ENCODE results near the gene PIK3AP1. TPM values are rescaled to one million over a fixed set of nuclear protein-coding genes. Genes with fewer than 3 reads are reported as not detected.

PIK3AP1 gene
- total RNA-seq, 1 experiment from 2014 or later = 7.1 TPM

- Histone ChIP-seq H3K9ac (ENCODE audit: low read length) (no peak overlapping the region), H4K20me1 (ENCODE audit: insufficient read depth) (no peaks in the 10 kb centered on the region), H3K4me2 (ENCODE audit: low read length) (peak overlapping the region; percentile 99), H3K9me3 (ENCODE audit: control insufficient read depth in 1 of 2, insufficient read depth in 1 of 2, low read depth in 1 of 2, low read length in 2 of 2) (no peaks in the 10 kb centered on the region), H3K79me2 (ENCODE audit: insufficient read depth, low read length) (no peaks in the 10 kb centered on the region), H3K36me3 (ENCODE audit: control insufficient read depth in 1 of 2, insufficient read depth in 2 of 2, low read length in 2 of 2) (no peaks in the 10 kb centered on the region), H3K27ac (ENCODE audit: low read depth, low read length) (no peak overlapping the region), H3K9me2 (ENCODE audit: insufficient read depth) (no peaks in the 10 kb centered on the region), H3K4me3 (replicated peaks in 1 of 2; ENCODE audit: low read depth in 1 of 2, low read length in 2 of 2) (no peak overlapping the region; a peak in 1 of 4 replicates), H3K27me3 (ENCODE audit: insufficient read depth, low read length) (no peaks in the 10 kb centered on the region), H2AFZ (ENCODE audit: low read depth, low read length, poor library complexity, severe bottlenecking) (no peak overlapping the region), H3K4me1 (ENCODE audit: control insufficient read depth in 1 of 2, insufficient read depth in 2 of 2, low read length in 2 of 2) (peaks cover 2 to 19% of the 10 kb centered on the region in 2 experiments; a peak in 2 of 4 replicates)
- ChIA-PET POLR2A (no interaction called here), RAD21 (ENCODE audit: low non-redundant PET in 1 of 2, low total read pairs in 2 of 2, uncharacterized antibody in 2 of 2, unreplicated experiment in 2 of 2) (no interaction called here), CTCF (no interaction called here)
- no peak for ATAC-seq
- BruUV-seq (replicated peaks) = TSS peak; percentile 56
- TF ChIP-seq RAD21 (IDR thresholded peaks at IDR 0.05; ENCODE audit: low read depth) (0 out of 2 replicates have a peak, but pooled peaks have one; percentile 3), YY1 (IDR thresholded peaks at IDR 0.05; ENCODE audit: extremely low read depth, insufficient replicate concordance, low read depth, low read length) (no peak), REST (IDR thresholded peaks at IDR 0.05; ENCODE audit: low read depth) (no peak), SP1 (IDR thresholded peaks at IDR 0.05; ENCODE audit: low read depth) (no peak), CEBPB (IDR thresholded peaks at IDR 0.05; ENCODE audit: low read depth) (no peak), EZH2phosphoT487 (IDR thresholded peaks at IDR 0.05; ENCODE audit: borderline replicate concordance) (no peak), ZBTB33 (IDR thresholded peaks at IDR 0.05; ENCODE audit: extremely low read depth, insufficient replicate concordance, low read length) (no peak), EZH2 (IDR thresholded peaks at IDR 0.05) (no peak)
- DNase-seq (ENCODE audit: low read depth, low spot score) = no peak
- intact Hi-C loops (cut with micrococcal nuclease) = no loop called here
Observed at GRCh38 chr10:96719200-96719599, 1.1 kb downstream of the PIK3AP1 start.

Measured in HCT116 (cell line).